Activated CD4-positive, alpha-beta T cell treated with anti-CD3 and anti-CD28 coated beads for 36 hours (primary cell): ENCODE measurements around the gene ZNF768. TPM values are rescaled to one million over a fixed set of nuclear protein-coding genes. Genes with fewer than 3 reads are reported as not detected.
"Not testable (repeated sequence)": the region's sequence is repeated elsewhere in the genome, so short reads cannot be mapped to it uniquely, and the experiment has no call there.

Experiments
- ATAC-seq: fragments of 200-7000 bp; cut with Tn5 transposase; one replicate; pipeline ENCODE4 v1.10.0; 2021; ENCODE audit warnings: mild to moderate bottlenecking, moderate library complexity
- CTCF ChIA-PET: fragments of 350-600 bp; sonication (Branson Sonifier 250); formaldehyde crosslinking; loops from one replicate; lab custom pipeline; 2021; ENCODE audit warnings: antibody characterized with exemption; lab: Charles Lee
- POLR2A ChIA-PET: fragments of 350-600 bp; sonication (Branson Sonifier 250); formaldehyde crosslinking; loops from one replicate; lab custom pipeline; 2021; ENCODE audit warnings: antibody characterized with exemption, inconsistent platforms; lab: Charles Lee
- DNase-seq: peaks from one replicate; pipeline ENCODE4 v3.0.0-alpha.2; 2020
- H3K27ac Mint-ChIP-seq: one replicate; pipeline ENCODE4 v1.8.0; 2021; ENCODE audit warnings: mixed read lengths
- H3K27me3 Mint-ChIP-seq: one replicate; pipeline ENCODE4 v1.8.0; 2021; ENCODE audit warnings: mixed read lengths
- H3K36me3 Mint-ChIP-seq: one replicate; pipeline ENCODE4 v1.8.0; 2021; ENCODE audit warnings: low read depth, mixed read lengths
- H3K4me1 Mint-ChIP-seq: one replicate; pipeline ENCODE4 v1.8.0; 2021; ENCODE audit warnings: mixed read lengths
- H3K4me3 Mint-ChIP-seq: one replicate; pipeline ENCODE4 v1.8.0; 2021; ENCODE audit warnings: mild to moderate bottlenecking, moderate library complexity, mixed read lengths
- H3K9me3 Mint-ChIP-seq: one replicate; pipeline ENCODE4 v1.8.0; 2021; ENCODE audit warnings: low read depth, mixed read lengths
- intact Hi-C, 2 experiments: fragments of 100-400 bp; cut with DNase I in 1 of 2; cut with micrococcal nuclease in 1 of 2; formaldehyde crosslinking; loops; one replicate each; pipeline versions ENCODE4 v1.14.2 to v1.15.1; 2022 to 2024; cut with DNase I, micrococcal nuclease
- total RNA-seq, 2 experiments: library from RNA; stranded (reverse); gene quantifications; one replicate each; pipeline ENCODE4 v1.2.3, GENCODE V29; 2021

ZNF768 gene
- total RNA-seq, 2 experiments from 2014 or later, result 8.9 to 11.1 TPM

- Mint-ChIP-seq H3K27me3 (no peaks in the 10 kb centered on the region), H3K4me1 (peaks cover 23% of the 10 kb centered on the region), H3K4me3 (no peak overlapping the region), H3K27ac (no peak overlapping the region), H3K9me3 (no peaks in the 10 kb centered on the region), H3K36me3 (peaks cover 21% of the 10 kb centered on the region)
- no peak for DNase-seq
- intact Hi-C loops, result loop anchor here in 1 of 2 experiments (5.0 kb wide), 1 partner anchor 68 kb away; no protein-coding TSS in a partner anchor
- POLR2A ChIA-PET, result interaction anchor here (0.6 to 1.2 kb wide), 3 partner anchors 28 to 49 kb away, joined by 3 read pairs; no protein-coding TSS in a partner anchor
- ATAC-seq, result no peak
- CTCF ChIA-PET, result interaction anchor here (0.6 to 1.0 kb wide), 4 partner anchors 74 to 406 kb away, joined by 3 to 5 read pairs (median 4); partner anchors contain the start of gene DCTPP1
Observed at GRCh38 chr16:30524575-30525568, 1.5 kb downstream of the ZNF768 start.

GRCh38 chr16:30523768-30524574 lies 2.4 kb downstream of the ZNF768 start:
- ChIA-PET CTCF (interaction anchor here (0.6 kb wide), 1 partner anchor 98 kb away, joined by 4 read pairs; no protein-coding TSS in a partner anchor), POLR2A (interaction anchor here (0.9 kb wide), 1 partner anchor 49 kb away, joined by 3 read pairs; no protein-coding TSS in a partner anchor)
- Mint-ChIP-seq H3K36me3 (peaks cover 30% of the 10 kb centered on the region), H3K9me3 (no peaks in the 10 kb centered on the region), H3K27ac (no peak overlapping the region), H3K27me3 (no peaks in the 10 kb centered on the region), H3K4me1 (peaks cover 17% of the 10 kb centered on the region), H3K4me3 (no peak overlapping the region)
- no peak for ATAC-seq
- intact Hi-C loops, result no loop called here
- DNase-seq, result no peak

GRCh38 chr16:30522702-30523463 lies 3.5 kb downstream of the ZNF768 start:
- ATAC-seq, H3K4me3 Mint-ChIP-seq, intact Hi-C loops, DNase-seq, H3K27ac Mint-ChIP-seq, H3K9me3 Mint-ChIP-seq, H3K4me1 Mint-ChIP-seq, H3K27me3 Mint-ChIP-seq: not testable (repeated sequence)
- ChIA-PET POLR2A (interaction anchor here (0.5 to 1.1 kb wide), 2 partner anchors 12 to 15 kb away, joined by 3 to 7 read pairs; no protein-coding TSS in a partner anchor), CTCF (interaction anchor here (1.1 to 1.3 kb wide), 3 partner anchors 54 to 93 kb away, joined by 3 to 4 read pairs (median 3); partner anchors contain the start of gene DCTPP1)
- peaks cover 37% of the 10 kb centered on the region for H3K36me3 Mint-ChIP-seq

- CTCF ChIA-PET, result interaction anchor here (1.1 to 1.3 kb wide), 3 partner anchors 54 to 92 kb away, joined by 3 to 4 read pairs (median 3); partner anchors contain the start of gene DCTPP1
- peak overlapping the region; percentile 2 for H3K27ac Mint-ChIP-seq
Observed at GRCh38 chr16:30521873-30522641, 4.3 kb downstream of the ZNF768 start.

GRCh38 chr16:30521476-30521872 lies 4.9 kb downstream of the ZNF768 start:
- Mint-ChIP-seq H3K4me1 (peaks cover 2% of the 10 kb centered on the region), H3K36me3 (peaks cover 51% of the 10 kb centered on the region), H3K9me3 (no peaks in the 10 kb centered on the region), H3K27ac (no peak overlapping the region), H3K4me3 (no peak overlapping the region), H3K27me3 (no peaks in the 10 kb centered on the region)
- intact Hi-C loops, result no loop called here
- ATAC-seq (no peak), DNase-seq (no peak)
- POLR2A ChIA-PET, result no interaction called here
- CTCF ChIA-PET, result no interaction called here

More at GRCh38 chr16:30521873-30522641, 4.3 kb downstream of the ZNF768 start:
- POLR2A ChIA-PET, result interaction anchor here (0.6 to 1.1 kb wide), 2 partner anchors 11 to 31 kb away, joined by 3 read pairs; no protein-coding TSS in a partner anchor
- intact Hi-C loops, result no loop called here
- Mint-ChIP-seq H3K36me3 (peaks cover 45% of the 10 kb centered on the region), H3K4me1 (peaks cover 2% of the 10 kb centered on the region), H3K27me3 (no peaks in the 10 kb centered on the region), H3K9me3 (no peaks in the 10 kb centered on the region), H3K4me3 (no peak overlapping the region)
- DNase-seq (no peak), ATAC-seq (no peak)

- H3K4me3 Mint-ChIP-seq, result no peak overlapping the region
Observed at GRCh38 chr16:30519120-30520049, 7.0 kb downstream of the ZNF768 start.

GRCh38 chr16:30518552-30518951 lies 7.8 kb downstream of the ZNF768 start:
- H3K36me3 Mint-ChIP-seq, result peaks cover 66% of the 10 kb centered on the region
- no peak overlapping the region for H3K4me3 Mint-ChIP-seq

More at GRCh38 chr16:30519120-30520049, 7.0 kb downstream of the ZNF768 start:
- no peak for ATAC-seq
- intact Hi-C loops, result no loop called here
- no peak overlapping the region for H3K27ac Mint-ChIP-seq
- H3K27me3 Mint-ChIP-seq, result no peaks in the 10 kb centered on the region
- POLR2A ChIA-PET, result interaction anchor here (0.5 kb wide), 1 partner anchor 434 kb away, joined by 3 read pairs; no protein-coding TSS in a partner anchor
- H3K9me3 Mint-ChIP-seq, result no peaks in the 10 kb centered on the region
- DNase-seq, result no peak
- peaks cover 61% of the 10 kb centered on the region for H3K36me3 Mint-ChIP-seq
- CTCF ChIA-PET, result interaction anchor here (1.5 kb wide), 1 partner anchor 110 kb away, joined by 4 read pairs; no protein-coding TSS in a partner anchor
- H3K4me1 Mint-ChIP-seq, result no peaks in the 10 kb centered on the region

GRCh38 chr16:30515275-30515674 lies 11.1 kb downstream of the ZNF768 start:
- DNase-seq, result no peak
- intact Hi-C loops, result no loop called here

More at GRCh38 chr16:30518552-30518951, 7.8 kb downstream of the ZNF768 start:
- ATAC-seq (no peak), DNase-seq (no peak)
- Mint-ChIP-seq H3K27ac (peak overlapping the region; percentile 66), H3K9me3 (no peaks in the 10 kb centered on the region), H3K4me1 (no peaks in the 10 kb centered on the region), H3K27me3 (no peaks in the 10 kb centered on the region)
- ChIA-PET CTCF (no interaction called here), POLR2A (no interaction called here)
- intact Hi-C loops, result no loop called here

GRCh38 chr16:30511509-30511908 lies 14.9 kb downstream of the ZNF768 start:
- Mint-ChIP-seq H3K27ac (no peak overlapping the region), H3K9me3 (no peaks in the 10 kb centered on the region), H3K4me1 (no peaks in the 10 kb centered on the region), H3K36me3 (peaks cover 66% of the 10 kb centered on the region), H3K27me3 (no peaks in the 10 kb centered on the region), H3K4me3 (no peak overlapping the region)
- no peak for ATAC-seq
- intact Hi-C loops, result no loop called here
- ChIA-PET POLR2A (interaction anchor here (0.6 to 0.8 kb wide), 2 partner anchors 11 to 351 kb away, joined by 3 read pairs; no protein-coding TSS in a partner anchor), CTCF (interaction anchor here (0.7 to 2.1 kb wide), 3 partner anchors 62 to 108 kb away, joined by 3 to 10 read pairs (median 8); partner anchors contain the start of gene DCTPP1)
- no peak for DNase-seq

More at GRCh38 chr16:30515275-30515674, 11.1 kb downstream of the ZNF768 start:
- ChIA-PET POLR2A (no interaction called here), CTCF (interaction anchor here (0.7 kb wide), 1 partner anchor 301 kb away, joined by 3 read pairs; no protein-coding TSS in a partner anchor)
- Mint-ChIP-seq H3K4me1 (no peaks in the 10 kb centered on the region), H3K27me3 (no peaks in the 10 kb centered on the region), H3K9me3 (no peaks in the 10 kb centered on the region), H3K36me3 (peaks cover 78% of the 10 kb centered on the region), H3K4me3 (no peak overlapping the region), H3K27ac (no peak overlapping the region)
- ATAC-seq, result no peak
